Fibroblast of villous mesenchyme (primary cell): ENCODE data around the gene SLX9. TPM values are rescaled to one million over a fixed set of nuclear protein-coding genes. Genes with fewer than 3 reads are reported as not detected.

Experiments used
- DNase-seq: peaks from one replicate; pipeline ENCODE4 v3.0.0-alpha.2; 2010; ENCODE audit warnings: low read depth
- H3K4me3 ChIP-seq: 2 replicates; pipeline ENCODE4 v1.5.1; 2011; ENCODE audit warnings: low read depth, mild to moderate bottlenecking, low read length
- total RNA-seq: library from RNA; depleted of rRNA; stranded (reverse); fragments of >200 nt; gene quantifications from 2 replicates; pipeline ENCODE4 v1.2.3, GENCODE V29; 2012
- TF ChIP-seq, protein P1 (sequence below): IDR thresholded peaks from 2 replicates; pipeline ENCODE4 v1.5.1; 2012; ENCODE audit warnings: low read depth, mild to moderate bottlenecking, low read length; ENCODE audit not compliant: insufficient read depth

The SLX9 gene
- total RNA-seq, 1 donor = 12.1 TPM

DNA sequence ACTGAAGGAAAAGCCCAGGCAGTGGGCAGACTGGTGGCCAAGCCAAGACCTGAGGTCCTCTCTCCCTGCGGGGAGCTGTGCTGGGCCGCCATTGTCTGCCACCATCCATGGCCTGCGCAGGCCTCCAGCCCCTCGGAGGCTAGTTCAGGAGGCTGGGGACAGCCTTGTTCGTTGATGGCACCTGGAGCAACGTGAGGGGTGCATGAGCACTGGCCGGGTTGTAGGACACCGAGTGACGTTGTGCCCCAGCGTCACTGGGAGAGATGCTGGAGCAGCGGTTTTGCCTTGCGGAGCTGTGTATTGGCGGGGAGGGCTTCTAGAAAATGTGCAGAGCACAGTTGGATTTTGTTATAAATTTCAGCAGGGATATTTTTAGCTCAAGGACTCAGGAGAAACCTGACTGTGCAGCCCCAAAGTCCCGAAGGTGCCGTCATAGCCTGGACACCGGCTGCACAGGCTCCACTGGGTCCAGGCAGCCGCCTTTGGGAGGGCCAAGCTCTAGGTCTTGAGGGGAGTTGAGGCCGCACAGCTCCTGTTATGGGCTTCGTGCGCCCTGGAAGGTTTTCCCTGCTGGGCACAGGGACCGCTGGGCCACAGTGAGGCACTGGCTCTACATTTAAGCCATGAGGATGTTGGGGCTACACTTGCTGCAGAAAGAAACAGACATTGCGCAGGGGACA is 86.4 kb downstream of the SLX9 start:
- no peak for DNase-seq
- no peak overlapping the region for H3K4me3 ChIP-seq
- TF ChIP-seq, protein P1, sequence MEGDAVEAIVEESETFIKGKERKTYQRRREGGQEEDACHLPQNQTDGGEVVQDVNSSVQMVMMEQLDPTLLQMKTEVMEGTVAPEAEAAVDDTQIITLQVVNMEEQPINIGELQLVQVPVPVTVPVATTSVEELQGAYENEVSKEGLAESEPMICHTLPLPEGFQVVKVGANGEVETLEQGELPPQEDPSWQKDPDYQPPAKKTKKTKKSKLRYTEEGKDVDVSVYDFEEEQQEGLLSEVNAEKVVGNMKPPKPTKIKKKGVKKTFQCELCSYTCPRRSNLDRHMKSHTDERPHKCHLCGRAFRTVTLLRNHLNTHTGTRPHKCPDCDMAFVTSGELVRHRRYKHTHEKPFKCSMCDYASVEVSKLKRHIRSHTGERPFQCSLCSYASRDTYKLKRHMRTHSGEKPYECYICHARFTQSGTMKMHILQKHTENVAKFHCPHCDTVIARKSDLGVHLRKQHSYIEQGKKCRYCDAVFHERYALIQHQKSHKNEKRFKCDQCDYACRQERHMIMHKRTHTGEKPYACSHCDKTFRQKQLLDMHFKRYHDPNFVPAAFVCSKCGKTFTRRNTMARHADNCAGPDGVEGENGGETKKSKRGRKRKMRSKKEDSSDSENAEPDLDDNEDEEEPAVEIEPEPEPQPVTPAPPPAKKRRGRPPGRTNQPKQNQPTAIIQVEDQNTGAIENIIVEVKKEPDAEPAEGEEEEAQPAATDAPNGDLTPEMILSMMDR = no peak

Other genes starting within 250 kb of the SLX9 start
- gene KRTAP10-12, start 242.9 kb upstream of the SLX9 start, total RNA-seq = not detected in 2 replicates
- gene TSPEAR, start 228.5 kb upstream of the SLX9 start, total RNA-seq = under 0.01 TPM in 1 of 2 replicates, not detected in the other
- gene UBE2G2, start 138.2 kb upstream of the SLX9 start, total RNA-seq = 86.7 and 88.5 TPM in 2 replicates
- 81.5 and 102 TPM in 2 replicates for gene SUMO3, start 122.0 kb upstream of the SLX9 start, total RNA-seq
- 201 and 245 TPM in 2 replicates for gene PTTG1IP, start 66.3 kb upstream of the SLX9 start, total RNA-seq
- under 0.01 and 0.43 TPM in 2 replicates for gene ITGB2, start 19.1 kb upstream of the SLX9 start, total RNA-seq
- 14.5 and 16.4 TPM in 2 replicates for gene ADARB1, start 134.6 kb downstream of the SLX9 start, total RNA-seq